Stimulated activated CD4-positive, alpha-beta T cell treated with anti-CD3 and anti-CD28 coated beads, Interleukin-4, amount 100 ng/mL, for 48 hours (primary cell): Measurements from ENCODE around the gene HHAT.
"Not testable (repeated sequence)": the region's sequence is repeated elsewhere in the genome, so short reads cannot be mapped to it uniquely, and the experiment has no call there.

Experiments
- DNase-seq, 2 donors: peaks; one replicate each; pipeline ENCODE4 v3.0.0-alpha.2; 2020; ENCODE audit warnings: low read depth in 2 of 2

Gene HHAT

GRCh38 chr1:210313921-210314320, 14.8 kb upstream of the HHAT start:
- no peak for DNase-seq

- DNase-seq: no peak
These were observed 13.2 kb upstream of the HHAT start for GRCh38 chr1:210315529-210315928.

GRCh38 chr1:210321131-210321530, 7.6 kb upstream of the HHAT start:
- DNase-seq: no peak

- DNase-seq: no peak
These were observed 7.2 kb upstream of the HHAT start for GRCh38 chr1:210321552-210321951.

- DNase-seq: no peak
These were observed 4.7 kb upstream of the HHAT start for GRCh38 chr1:210323957-210324356.

GRCh38 chr1:210325026-210325670, 3.6 kb upstream of the HHAT start:
- DNase-seq: no peak

GRCh38 chr1:210328032-210328745, 513 bp upstream of the HHAT start:
- DNase-seq: no peak

GRCh38 chr1:210330279-210330866, 1.7 kb downstream of the HHAT start:
- no peak for DNase-seq

- no peak for DNase-seq
These were observed 3.5 kb downstream of the HHAT start for GRCh38 chr1:210332233-210332632.

GRCh38 chr1:210332719-210333398, 4.2 kb downstream of the HHAT start:
- peak; percentile 36 to 64 for DNase-seq

- DNase-seq: no peak
These were observed 6.3 kb downstream of the HHAT start for GRCh38 chr1:210335001-210335400.

GRCh38 chr1:210336362-210336761, 7.7 kb downstream of the HHAT start:
- no peak for DNase-seq

- no peak for DNase-seq
These were observed 10.8 kb downstream of the HHAT start for GRCh38 chr1:210339500-210339899.

GRCh38 chr1:210340311-210340710, 11.6 kb downstream of the HHAT start:
- DNase-seq: no peak

GRCh38 chr1:210340841-210341240, 12.1 kb downstream of the HHAT start:
- DNase-seq: no peak

- no peak for DNase-seq
These were observed 14.5 kb downstream of the HHAT start for GRCh38 chr1:210342986-210343780.

GRCh38 chr1:210344706-210345105, 16.0 kb downstream of the HHAT start:
- DNase-seq: no peak

- DNase-seq: no peak
These were observed 18.4 kb downstream of the HHAT start for GRCh38 chr1:210347112-210347511.

- no peak for DNase-seq
These were observed 22.8 kb downstream of the HHAT start for GRCh38 chr1:210351496-210351895.

GRCh38 chr1:210352575-210352974, 23.9 kb downstream of the HHAT start:
- DNase-seq: no peak

GRCh38 chr1:210354305-210354704, 25.6 kb downstream of the HHAT start:
- DNase-seq: not testable (repeated sequence)

GRCh38 chr1:210358626-210359025, 29.9 kb downstream of the HHAT start:
- no peak for DNase-seq
